ENCODE measurements around the gene LSP1.

The LSP1 gene

DNA sequence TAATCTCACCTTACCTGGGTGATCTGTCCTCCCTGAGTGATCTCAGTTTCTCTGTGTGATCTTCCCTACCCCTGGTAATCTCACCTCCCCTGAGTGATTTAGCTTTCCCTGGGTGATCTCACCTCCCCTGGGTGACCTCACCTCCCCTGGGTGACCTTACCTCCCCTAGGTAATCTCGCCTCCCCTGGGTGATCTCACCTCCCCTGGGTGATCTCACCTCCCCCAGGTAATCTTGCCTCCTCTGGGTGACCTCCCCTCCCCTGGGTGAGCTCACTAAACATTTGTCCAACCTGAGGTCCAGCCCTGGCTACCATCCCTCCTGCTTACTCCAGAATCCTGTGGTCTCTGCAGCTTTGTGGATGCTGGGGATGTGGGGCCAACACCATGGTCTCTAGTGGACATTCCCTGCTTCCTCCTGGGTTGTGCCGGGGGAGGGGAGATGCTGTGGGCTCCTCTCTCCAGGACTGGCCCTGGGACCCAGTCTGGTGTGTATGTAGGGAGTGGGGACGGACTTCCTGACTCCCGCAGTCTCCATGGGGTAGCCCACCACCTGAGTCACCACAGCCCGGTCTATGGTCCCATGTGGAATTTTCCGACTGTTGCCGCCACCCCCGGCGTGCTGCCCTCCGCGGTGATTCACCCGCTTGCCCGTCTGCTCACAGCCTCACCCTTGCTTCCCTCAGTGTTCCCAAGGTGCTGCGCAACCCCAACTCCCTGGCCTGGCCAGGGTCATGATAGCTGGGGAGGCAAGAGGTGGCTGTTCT lies 9.9 kb downstream of the LSP1 start:
- Histone ChIP-seq H3K4me3 (ENCODE audit: low read depth, low read length) (no peak overlapping the region), H3K9ac (ENCODE audit: low read depth, low read length) (no peak overlapping the region), H3K4me1 (ENCODE audit: control insufficient read depth, insufficient read depth, low read length) (no peaks in the 10 kb centered on the region; the same call in 1 of the 2 replicates), H3K27me3 (ENCODE audit: control insufficient read depth, insufficient read depth, low read length) (peaks cover 3% of the 10 kb centered on the region; the same call in 1 of the 2 replicates), H3K9me3 (ENCODE audit: control insufficient read depth, insufficient read depth, low read length) (no peaks in the 10 kb centered on the region), H3K36me3 (ENCODE audit: control insufficient read depth, insufficient read depth, low read length) (no peaks in the 10 kb centered on the region), H3K27ac (ENCODE audit: low read depth, low read length) (no peak overlapping the region)

DNA sequence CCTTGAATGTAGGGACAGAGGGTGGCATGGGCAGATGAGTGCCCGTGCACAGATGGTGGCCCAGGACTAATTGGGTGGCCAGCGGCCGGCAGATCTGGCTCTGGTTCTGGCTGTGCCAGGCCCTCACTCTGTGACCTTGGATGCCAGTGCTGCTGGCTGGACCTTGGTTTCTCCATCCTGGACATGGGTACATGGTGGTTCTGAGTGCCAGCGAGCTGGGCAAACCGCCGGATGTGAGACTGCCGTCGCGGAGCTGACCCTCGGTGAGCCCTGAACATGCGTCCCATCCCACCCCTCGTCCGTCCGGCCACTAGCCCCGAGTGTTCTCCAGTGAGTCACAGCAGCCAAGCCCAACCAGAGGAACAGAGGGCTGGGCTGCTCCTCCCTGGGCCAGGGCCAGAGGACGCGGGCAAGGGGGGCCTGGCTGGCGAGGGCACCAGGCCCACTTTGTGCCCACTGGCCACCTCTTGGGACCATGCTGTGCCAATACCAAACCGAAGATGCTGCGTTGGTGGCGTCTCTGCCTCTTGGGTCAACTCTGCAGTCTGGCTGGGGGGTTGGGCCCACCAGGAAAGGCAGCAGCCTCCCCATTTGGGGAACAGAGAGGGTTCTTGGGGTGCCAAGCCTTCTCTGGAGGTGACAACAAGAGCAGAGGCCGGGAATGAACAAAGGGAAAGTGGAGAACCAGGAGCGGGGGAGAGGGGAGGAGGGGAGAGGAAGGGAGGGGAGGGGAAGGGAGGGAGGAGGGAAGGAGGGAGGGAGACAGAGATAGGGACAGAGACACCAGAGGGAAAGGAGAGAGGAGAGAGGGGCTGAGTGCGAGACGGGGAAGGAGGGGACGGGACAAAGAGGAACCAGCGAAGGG lies 10.7 kb downstream of the LSP1 start:
- Histone ChIP-seq H3K4me3 (ENCODE audit: low read depth, low read length) (no peak overlapping the region), H3K27me3 (ENCODE audit: control insufficient read depth, insufficient read depth, low read length) (peaks cover 3% of the 10 kb centered on the region; the same call in 1 of the 2 replicates), H3K27ac (ENCODE audit: low read depth, low read length) (no peak overlapping the region), H3K9me3 (ENCODE audit: control insufficient read depth, insufficient read depth, low read length) (no peaks in the 10 kb centered on the region), H3K36me3 (ENCODE audit: control insufficient read depth, insufficient read depth, low read length) (no peaks in the 10 kb centered on the region), H3K9ac (ENCODE audit: low read depth, low read length) (no peak overlapping the region), H3K4me1 (ENCODE audit: control insufficient read depth, insufficient read depth, low read length) (no peaks in the 10 kb centered on the region; the same call in 1 of the 2 replicates)

DNA sequence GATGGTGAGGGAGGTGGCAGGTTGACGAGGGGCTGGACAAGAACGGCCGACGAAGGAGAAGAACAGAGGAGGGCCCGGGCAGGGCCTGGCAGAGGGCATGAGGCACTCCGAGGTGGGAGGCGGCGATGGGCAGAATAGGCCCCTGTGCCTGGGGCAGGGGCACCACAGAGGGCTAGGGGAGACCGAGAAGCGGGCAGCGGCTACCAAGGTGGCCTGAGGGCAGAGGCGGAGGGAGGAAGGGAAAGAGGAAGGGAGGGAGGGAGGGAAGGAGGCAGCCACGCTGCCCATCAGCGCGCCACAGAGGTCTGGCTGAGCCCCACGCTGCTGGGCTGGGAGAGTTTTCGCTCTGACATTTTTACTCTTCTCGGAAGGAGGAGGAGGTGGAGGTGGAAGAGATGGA lies 11.3 kb downstream of the LSP1 start:
- Histone ChIP-seq H3K27ac (ENCODE audit: low read depth, low read length) (no peak overlapping the region), H3K4me3 (ENCODE audit: low read depth, low read length) (no peak overlapping the region), H3K36me3 (ENCODE audit: control insufficient read depth, insufficient read depth, low read length) (no peaks in the 10 kb centered on the region), H3K27me3 (ENCODE audit: control insufficient read depth, insufficient read depth, low read length) (peaks cover 3% of the 10 kb centered on the region; the same call in 1 of the 2 replicates), H3K9ac (ENCODE audit: low read depth, low read length) (no peak overlapping the region), H3K9me3 (ENCODE audit: control insufficient read depth, insufficient read depth, low read length) (no peaks in the 10 kb centered on the region), H3K4me1 (ENCODE audit: control insufficient read depth, insufficient read depth, low read length) (no peaks in the 10 kb centered on the region; the same call in 1 of the 2 replicates)

DNA sequence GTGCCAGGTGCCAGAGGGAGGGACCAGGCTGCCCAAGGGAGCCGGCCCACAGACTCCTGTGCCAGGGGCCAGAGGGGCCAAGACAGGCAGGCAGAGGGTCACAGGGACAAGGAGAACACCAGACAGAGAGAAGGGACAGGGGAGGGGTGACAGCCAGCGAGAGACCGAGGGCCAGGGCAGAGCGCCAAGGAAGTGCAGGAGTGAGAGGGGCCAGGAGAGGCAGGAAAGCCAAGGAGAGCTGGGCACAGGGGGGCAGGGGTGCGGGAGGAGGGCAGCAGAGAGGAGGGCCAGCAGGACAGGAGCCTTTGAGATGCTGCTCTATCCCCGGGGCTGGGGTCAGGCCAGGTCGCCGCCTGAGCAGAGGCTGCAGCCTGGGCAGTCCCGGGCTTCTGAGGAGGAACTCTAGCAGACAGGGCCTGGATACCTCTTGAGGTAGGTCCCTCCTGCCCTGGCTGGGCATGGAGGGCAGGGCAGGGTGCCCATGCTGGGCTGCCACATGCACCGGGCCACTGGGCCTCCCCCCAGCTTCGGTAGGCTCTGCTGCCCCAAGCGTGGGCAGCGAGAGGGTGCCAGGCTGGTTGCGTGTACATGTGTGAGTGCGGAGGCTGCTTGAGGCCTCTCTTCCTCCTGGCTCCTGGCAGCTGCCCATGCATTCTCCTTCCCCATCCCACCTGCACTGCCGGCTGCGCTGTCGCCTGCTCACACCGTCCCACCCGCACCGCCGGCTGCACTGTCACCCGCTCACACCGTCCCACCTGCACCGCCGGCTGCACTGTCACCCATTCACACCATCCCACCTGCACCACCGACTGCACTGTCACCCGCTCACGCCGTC lies 12.2 kb downstream of the LSP1 start:
- Histone ChIP-seq H3K9ac (ENCODE audit: low read depth, low read length) (no peak overlapping the region), H3K27ac (ENCODE audit: low read depth, low read length) (no peak overlapping the region), H3K4me1 (ENCODE audit: control insufficient read depth, insufficient read depth, low read length) (no peaks in the 10 kb centered on the region; the same call in 1 of the 2 replicates), H3K9me3 (ENCODE audit: control insufficient read depth, insufficient read depth, low read length) (no peaks in the 10 kb centered on the region), H3K36me3 (ENCODE audit: control insufficient read depth, insufficient read depth, low read length) (no peaks in the 10 kb centered on the region), H3K27me3 (ENCODE audit: control insufficient read depth, insufficient read depth, low read length) (peaks cover 3% of the 10 kb centered on the region; the same call in 1 of the 2 replicates), H3K4me3 (ENCODE audit: low read depth, low read length) (no peak overlapping the region)

DNA sequence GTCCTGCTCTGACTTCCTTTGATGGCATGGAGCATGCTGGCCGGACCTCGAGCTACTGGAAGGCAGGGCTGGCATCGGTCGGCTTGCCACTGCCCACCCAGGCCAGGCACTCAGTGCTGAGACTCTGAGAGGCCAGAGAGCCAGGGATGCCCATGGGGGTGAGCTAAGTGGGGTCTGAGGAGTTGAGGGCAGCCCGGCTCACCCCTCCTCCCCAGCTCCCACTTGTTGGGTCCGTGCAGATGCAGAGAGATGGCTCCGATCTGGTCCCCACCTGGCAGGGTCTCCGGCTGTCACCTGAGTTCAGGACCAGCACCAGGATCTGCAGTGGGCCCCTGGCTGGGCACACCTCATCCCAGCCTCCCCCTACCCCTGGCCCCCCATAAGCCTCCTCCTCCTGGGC lies 13.3 kb downstream of the LSP1 start:
- H3K27me3 ChIP-seq (ENCODE audit: control insufficient read depth, insufficient read depth, low read length): peaks cover 3% of the 10 kb centered on the region; the same call in 1 of the 2 replicates
- H3K9me3 ChIP-seq (ENCODE audit: control insufficient read depth, insufficient read depth, low read length): no peaks in the 10 kb centered on the region
- H3K9ac ChIP-seq (ENCODE audit: low read depth, low read length): no peak overlapping the region
- H3K27ac ChIP-seq (ENCODE audit: low read depth, low read length): no peak overlapping the region
- no peak overlapping the region for H3K4me3 ChIP-seq (ENCODE audit: low read depth, low read length)
- H3K36me3 ChIP-seq (ENCODE audit: control insufficient read depth, insufficient read depth, low read length): no peaks in the 10 kb centered on the region
- H3K4me1 ChIP-seq (ENCODE audit: control insufficient read depth, insufficient read depth, low read length): no peaks in the 10 kb centered on the region; the same call in 1 of the 2 replicates

DNA sequence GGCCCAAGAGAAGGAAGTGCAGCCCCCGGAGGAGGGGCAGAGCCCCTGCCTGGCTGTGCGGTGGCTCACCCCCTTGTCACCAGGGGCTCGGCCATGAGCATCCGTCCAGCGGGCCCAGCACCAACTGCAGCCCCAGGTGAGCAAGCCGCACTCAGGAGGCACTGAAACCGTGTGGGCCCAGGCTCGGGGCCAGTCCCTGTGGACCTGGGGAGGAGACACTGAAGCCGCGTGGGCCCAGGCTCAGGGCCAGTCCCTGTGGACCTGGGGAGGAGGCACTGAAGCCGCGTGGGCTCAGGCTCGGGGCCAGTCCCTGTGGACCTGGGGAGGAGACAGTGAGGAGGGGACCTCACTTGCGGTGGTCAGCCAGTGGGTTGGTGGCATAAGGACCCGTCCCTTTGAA lies 13.9 kb downstream of the LSP1 start:
- H3K9ac ChIP-seq (ENCODE audit: low read depth, low read length): no peak overlapping the region
- no peaks in the 10 kb centered on the region; the same call in 1 of the 2 replicates for H3K4me1 ChIP-seq (ENCODE audit: control insufficient read depth, insufficient read depth, low read length)
- no peak overlapping the region for H3K4me3 ChIP-seq (ENCODE audit: low read depth, low read length)
- no peaks in the 10 kb centered on the region for H3K36me3 ChIP-seq (ENCODE audit: control insufficient read depth, insufficient read depth, low read length)
- peaks cover 3% of the 10 kb centered on the region; the same call in 1 of the 2 replicates for H3K27me3 ChIP-seq (ENCODE audit: control insufficient read depth, insufficient read depth, low read length)
- no peak overlapping the region for H3K27ac ChIP-seq (ENCODE audit: low read depth, low read length)
- no peaks in the 10 kb centered on the region for H3K9me3 ChIP-seq (ENCODE audit: control insufficient read depth, insufficient read depth, low read length)

DNA sequence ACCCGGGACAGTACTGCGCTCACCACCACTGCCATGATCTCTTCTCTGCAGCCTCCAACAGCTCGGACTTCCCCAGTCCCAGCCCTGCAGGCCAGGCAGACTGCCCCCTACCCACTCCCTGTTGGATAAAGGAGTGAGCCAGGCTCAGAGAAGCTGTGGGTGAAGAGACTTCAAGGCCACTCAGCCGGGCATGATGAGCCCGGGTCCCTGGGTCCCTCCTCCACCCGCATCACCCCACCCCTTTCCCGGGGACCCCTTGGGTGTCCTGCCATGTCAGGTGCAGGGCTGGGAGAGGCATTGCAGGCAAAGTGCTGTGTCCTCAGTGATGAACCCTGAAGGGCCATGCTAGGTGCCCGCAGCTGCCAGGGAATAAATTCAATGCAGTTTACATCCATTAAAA lies 14.5 kb downstream of the LSP1 start:
- Histone ChIP-seq H3K36me3 (ENCODE audit: control insufficient read depth, insufficient read depth, low read length) (no peaks in the 10 kb centered on the region), H3K27me3 (ENCODE audit: control insufficient read depth, insufficient read depth, low read length) (peaks cover 3% of the 10 kb centered on the region; the same call in 1 of the 2 replicates), H3K27ac (ENCODE audit: low read depth, low read length) (no peak overlapping the region), H3K4me1 (ENCODE audit: control insufficient read depth, insufficient read depth, low read length) (no peaks in the 10 kb centered on the region; the same call in 1 of the 2 replicates), H3K9me3 (ENCODE audit: control insufficient read depth, insufficient read depth, low read length) (no peaks in the 10 kb centered on the region), H3K4me3 (ENCODE audit: low read depth, low read length) (no peak overlapping the region), H3K9ac (ENCODE audit: low read depth, low read length) (no peak overlapping the region)

DNA sequence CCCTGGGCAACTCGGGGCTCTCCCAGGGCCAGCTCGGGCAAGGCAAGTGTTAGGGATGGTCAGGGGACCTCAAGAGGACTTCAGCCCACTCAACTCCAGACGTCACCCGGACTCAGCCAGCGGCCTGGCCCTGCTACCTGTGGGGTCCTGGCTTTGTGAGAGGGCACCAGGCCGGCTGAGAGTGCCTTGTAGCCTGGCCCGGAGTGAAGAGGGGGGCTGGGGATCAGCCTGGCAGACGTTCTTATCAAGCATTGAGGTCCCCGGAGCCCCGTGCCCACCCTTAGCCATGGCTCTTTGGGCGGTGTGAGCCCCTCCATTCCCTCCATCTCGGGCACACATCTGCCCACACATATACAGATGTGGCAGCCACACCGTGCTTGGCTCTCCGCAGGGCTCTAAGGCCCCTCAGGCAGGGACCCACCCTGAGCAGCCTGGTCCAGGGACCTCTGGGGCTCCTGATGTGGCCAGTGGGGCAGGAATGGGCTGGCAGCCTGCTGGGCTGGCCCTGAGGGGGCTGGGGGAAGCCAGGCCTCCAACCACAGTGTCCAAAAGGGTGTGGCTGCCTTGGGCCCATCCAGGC lies 15.3 kb downstream of the LSP1 start:
- no peak overlapping the region for H3K27ac ChIP-seq (ENCODE audit: low read depth, low read length)
- H3K27me3 ChIP-seq (ENCODE audit: control insufficient read depth, insufficient read depth, low read length): no peaks in the 10 kb centered on the region
- H3K9me3 ChIP-seq (ENCODE audit: control insufficient read depth, insufficient read depth, low read length): no peaks in the 10 kb centered on the region
- H3K4me1 ChIP-seq (ENCODE audit: control insufficient read depth, insufficient read depth, low read length): no peaks in the 10 kb centered on the region; the same call in 1 of the 2 replicates
- H3K36me3 ChIP-seq (ENCODE audit: control insufficient read depth, insufficient read depth, low read length): no peaks in the 10 kb centered on the region
- H3K9ac ChIP-seq (ENCODE audit: low read depth, low read length): no peak overlapping the region
- H3K4me3 ChIP-seq (ENCODE audit: low read depth, low read length): no peak overlapping the region

DNA sequence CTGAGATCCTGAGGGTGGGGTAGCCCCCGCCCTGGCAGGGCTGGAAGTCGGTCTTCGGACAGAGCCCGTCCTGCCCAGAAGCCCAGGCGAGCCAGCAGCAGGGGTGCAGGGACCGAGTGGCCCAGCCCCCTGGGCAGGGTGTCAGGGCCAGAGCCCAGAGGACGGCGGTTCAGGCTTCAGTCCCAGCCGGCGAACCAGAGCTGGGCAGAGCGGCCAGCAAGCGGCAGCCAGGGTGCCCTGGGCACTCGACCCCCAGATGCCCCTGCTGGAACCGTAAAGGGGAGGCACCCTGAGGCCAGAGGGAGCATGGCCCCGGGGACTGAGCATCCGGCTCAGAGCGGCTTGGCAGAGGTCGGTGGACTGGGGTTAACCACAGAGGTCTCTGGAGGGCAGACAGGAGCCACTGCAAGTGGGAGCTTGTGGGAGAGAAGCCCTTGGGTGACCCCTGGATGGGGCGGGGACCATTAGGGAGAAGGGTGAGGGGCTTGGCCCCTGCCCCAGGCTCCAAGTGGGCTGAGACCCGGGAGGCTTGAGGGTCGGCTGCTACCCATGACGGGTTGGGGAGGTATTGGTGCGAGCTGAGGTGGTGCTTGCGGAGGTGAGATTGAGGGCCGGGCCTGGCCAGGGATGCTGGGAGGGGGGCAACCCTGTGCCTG lies 15.9 kb downstream of the LSP1 start:
- H3K27me3 ChIP-seq (ENCODE audit: control insufficient read depth, insufficient read depth, low read length): no peaks in the 10 kb centered on the region
- no peaks in the 10 kb centered on the region for H3K36me3 ChIP-seq (ENCODE audit: control insufficient read depth, insufficient read depth, low read length)
- no peak overlapping the region for H3K27ac ChIP-seq (ENCODE audit: low read depth, low read length)
- no peak overlapping the region for H3K4me3 ChIP-seq (ENCODE audit: low read depth, low read length)
- H3K9me3 ChIP-seq (ENCODE audit: control insufficient read depth, insufficient read depth, low read length): no peaks in the 10 kb centered on the region
- H3K4me1 ChIP-seq (ENCODE audit: control insufficient read depth, insufficient read depth, low read length): no peaks in the 10 kb centered on the region; the same call in 1 of the 2 replicates
- no peak overlapping the region for H3K9ac ChIP-seq (ENCODE audit: low read depth, low read length)
